ENCODE data around the gene MYF6.

The MYF6 gene

DNA sequence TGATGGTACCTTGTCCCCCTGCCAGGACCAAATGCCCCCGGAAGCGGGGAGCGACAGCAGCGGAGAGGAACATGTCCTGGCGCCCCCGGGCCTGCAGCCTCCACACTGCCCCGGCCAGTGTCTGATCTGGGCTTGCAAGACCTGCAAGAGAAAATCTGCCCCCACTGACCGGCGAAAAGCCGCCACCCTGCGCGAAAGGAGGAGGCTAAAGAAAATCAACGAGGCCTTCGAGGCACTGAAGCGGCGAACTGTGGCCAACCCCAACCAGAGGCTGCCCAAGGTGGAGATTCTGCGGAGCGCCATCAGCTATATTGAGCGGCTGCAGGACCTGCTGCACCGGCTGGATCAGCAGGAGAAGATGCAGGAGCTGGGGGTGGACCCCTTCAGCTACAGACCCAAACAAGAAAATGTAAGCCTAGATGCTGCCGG lies 410 bp downstream of the MYF6 start:
- DNase-seq, result no peak

DNA sequence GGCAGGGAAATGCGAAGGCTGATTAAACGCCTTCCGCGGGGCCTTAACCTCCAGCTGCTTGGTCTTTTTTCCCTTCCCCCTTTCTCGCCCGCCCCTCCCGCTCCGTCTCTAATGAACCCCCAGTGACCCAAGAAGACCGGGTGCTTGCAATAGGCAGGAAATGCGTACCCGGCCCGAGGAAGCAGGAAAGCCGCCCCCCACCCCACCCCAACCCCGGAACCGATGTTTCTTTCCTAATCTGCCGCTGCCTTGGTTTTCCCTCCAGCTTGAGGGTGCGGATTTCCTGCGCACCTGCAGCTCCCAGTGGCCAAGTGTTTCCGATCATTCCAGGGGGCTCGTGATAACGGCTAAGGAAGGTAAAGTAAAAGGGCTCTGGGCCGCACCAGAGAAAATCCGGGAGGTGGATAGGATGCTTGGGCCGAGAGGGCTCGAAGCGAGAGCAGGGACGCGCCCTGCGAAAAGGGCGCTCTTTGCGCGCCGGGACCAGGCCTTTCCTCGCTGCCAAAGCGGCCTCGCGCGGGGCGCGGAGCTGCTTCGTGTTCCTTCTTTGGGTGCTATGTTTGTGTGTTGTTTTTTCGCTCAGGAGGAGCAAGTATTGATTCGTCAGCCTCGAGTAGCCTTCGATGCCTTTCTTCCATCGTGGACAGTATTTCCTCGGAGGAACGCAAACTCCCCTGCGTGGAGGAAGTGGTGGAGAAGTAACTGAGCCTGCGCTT lies 983 bp downstream of the MYF6 start:
- no peak for DNase-seq

DNA sequence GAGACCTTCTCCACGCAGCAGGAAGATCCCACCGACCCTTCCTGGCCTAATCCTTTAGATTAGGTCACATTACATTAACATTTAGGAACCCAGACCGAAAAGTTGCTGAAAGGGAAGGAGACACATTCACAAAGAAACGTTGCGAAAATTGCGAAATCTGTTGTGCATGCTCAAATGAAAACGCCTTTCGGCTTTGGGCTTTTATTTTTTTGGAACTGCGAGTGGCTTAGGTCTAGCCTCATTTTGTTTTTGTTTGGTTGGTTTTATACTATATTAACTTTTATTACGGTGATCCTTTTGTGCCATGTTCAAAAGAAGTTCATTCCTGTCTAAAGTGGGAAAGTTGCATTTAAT lies 1.5 kb downstream of the MYF6 start:
- no peak for DNase-seq

DNA sequence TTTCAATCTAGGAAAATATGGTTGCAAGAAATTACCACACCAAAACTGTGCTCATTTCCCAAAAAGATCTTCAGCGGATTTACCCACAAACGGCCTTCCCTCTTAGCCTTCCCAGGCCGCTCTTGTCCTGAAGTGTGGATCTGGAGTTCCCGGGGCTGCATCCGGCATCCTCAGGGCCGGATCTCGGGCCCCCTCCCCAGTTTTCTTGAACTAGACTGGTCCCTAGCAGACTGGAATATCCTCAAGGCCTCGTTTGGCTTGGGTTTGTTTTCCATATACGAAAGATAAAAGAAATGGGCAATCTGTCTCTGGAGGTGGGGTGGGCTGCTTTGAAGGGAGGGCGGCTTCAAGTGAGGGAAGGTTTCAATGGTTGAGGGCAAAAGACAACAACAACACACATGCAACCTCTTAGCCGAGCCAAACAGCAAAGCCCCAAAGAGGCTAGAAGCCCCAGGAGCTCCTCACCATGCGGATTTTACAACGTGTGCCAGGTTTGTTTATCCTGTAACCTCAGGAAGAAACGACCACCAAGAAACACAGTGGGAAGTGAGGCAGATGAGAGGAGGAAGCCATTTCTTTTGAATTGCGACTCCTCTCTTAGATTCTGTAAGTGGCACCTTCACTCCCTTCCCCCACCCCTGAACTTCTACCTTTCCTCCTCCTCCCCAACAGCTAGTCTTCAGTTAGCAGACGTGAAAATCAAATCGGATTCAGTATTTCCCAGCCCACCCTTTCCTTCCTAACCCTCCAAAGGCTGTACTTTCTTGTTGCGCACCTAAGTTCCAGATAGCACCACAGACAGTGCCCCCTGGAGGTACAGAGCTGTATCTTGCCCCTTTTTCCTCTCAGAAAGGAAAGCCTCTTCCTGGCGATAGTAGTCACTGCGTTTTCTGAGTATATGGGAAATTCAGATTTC lies 2.6 kb downstream of the MYF6 start:
- no peak for DNase-seq

DNA sequence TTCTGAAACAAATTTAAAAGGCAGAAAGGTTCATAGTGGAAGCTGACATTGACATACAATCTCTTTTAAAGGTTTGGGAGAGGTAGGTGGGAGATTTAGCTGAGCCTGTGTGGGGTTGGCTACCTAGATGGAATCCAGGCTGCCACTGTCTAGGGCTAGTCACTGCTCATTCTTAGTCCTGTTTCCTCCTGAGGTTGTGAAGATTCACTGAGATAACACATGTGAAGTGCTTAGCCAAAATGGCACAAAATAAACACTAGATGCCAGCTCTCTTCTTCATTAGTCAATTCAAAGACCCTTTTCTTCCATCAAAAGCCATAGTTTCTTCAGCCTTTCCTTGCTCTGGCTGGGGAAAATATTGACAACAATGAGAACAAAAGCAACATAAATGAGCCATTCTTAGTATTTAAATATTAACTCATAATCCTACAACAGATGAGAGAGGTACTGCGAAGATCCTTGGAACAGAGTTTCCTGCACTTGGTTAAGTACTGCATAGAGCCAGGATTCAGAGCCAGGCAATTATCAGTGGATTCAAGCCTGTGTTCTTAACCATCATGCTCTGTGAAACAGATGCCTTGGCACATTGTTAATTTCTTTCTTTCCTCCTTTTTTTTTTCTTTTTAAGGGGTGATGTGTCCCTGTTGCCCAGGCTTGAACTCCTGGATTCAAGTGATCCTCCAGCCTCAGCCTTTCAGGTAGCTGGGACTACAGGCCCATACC lies 3.5 kb downstream of the MYF6 start:
- DNase-seq, result no peak

DNA sequence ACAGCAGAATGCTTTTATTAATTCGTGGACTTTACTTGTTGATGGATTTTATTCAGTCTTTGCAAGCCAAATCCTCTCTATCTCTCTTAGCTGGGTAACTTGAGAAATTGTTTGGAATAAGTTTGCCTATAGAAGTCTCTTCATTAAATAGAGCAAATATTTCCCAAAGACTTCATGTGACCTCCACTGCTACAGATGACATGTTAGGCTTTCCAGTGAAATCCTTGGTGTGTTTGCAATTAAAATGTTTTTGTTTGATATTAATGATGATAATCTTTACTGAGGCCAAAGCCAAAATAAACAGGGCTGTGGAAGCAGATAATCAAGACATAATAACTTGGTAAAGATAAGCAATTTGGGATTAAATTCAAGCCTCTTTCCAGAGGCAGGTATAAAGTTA lies 4.4 kb downstream of the MYF6 start:
- DNase-seq, result no peak

DNA sequence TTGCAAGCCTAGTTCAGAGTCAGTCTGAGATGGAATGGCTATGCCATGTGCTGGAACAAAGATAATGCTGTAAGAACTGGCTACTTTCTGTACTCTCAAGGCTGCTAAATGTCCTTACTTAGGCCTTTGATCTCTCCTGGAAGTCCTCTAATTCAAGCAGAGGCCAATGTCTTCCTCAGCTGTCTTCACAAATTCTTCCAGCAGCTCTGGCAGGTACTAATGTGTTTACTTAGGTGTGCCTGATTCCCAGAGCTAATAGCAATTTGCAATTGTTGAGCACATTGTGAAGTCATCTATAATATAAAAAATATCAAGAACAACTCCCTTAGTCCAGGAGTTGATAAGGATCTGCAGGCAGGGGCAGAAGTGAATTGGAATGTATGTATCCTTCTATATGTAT lies 5.4 kb downstream of the MYF6 start:
- DNase-seq, result no peak

DNA sequence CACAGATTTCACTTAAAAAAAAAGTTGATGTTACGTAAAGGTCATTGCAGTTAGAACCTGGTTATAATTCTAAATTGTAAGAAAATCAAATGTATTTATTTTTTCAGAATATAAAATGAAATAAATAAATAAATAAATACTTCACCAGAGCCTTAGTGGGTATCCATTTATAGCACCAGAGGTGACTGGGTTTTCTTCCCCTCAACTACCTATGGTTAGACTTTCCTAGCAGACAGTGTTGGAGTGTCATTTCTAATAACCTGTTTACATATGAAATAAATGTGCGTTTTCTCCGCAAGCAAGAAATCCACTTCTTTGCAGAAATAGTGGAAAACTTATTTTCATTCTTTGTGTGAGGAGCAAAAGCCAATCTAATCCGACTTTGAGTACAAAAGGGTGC lies 6.0 kb downstream of the MYF6 start:
- no peak for DNase-seq

DNA sequence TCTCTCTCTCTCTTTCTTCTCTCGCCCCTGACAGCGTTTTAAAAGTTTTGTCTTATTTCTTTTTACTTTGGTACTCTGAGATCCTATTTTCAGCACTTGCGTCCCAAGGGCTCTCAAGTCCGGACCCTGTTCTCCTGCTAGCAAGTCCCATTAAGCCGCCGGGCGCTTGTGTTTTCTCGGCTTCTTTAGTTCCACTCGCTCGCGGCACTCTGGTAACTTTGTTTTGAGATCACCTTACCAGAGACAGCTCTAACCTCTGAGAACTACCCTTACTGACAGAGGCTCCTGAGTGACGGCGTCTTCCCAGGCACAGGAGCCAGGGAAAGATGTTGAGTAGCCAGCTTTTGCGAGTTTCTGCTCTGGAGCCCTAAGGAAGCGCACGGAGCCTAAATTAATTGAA lies 6.6 kb downstream of the MYF6 start:
- no peak for DNase-seq

DNA sequence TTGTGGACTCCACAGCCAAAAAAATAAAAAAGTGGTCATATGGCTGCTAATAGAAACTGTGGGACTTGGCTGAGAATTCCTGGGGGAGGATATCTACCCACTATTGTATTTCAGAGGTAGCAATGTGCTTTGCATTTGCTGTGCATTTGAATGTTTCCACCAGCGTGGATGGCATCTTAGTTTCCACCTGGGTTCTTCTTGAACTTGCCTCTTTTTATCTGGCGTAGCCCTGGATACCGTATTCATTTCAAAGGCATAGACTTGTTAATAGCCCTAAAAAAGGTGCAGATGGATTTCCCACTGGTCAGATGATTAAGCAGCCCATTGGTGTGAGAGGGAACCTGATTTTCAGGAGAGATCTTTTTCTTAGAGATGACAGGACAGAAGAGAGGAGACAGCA lies 7.4 kb downstream of the MYF6 start:
- no peak for DNase-seq

DNA sequence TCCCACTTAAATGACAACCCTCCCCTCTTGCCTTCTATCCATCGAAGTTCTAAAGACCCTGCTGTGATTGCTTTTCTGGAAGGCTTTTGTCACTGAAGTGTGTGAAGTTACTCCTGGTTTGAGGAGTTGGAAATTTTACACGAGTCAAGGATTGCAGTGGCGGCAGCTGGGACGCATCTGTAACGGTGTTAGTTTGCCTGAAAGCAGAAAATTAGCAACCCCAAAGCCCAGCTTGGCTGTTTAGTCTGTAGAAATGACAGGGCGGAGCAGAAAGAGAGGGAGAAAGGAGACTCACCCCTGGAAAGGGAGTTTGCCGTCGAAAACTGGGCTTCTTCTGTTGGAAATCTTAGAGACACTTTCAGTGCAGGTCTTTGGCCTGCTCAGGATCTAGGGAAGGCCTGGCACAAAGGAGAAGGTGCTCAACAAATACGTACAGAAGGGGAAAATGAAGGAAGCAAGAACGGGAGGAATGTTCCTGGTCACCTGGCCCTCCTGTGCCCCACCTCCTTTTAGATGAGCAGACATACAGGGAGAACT lies 8.3 kb downstream of the MYF6 start:
- DNase-seq, result no peak

DNA sequence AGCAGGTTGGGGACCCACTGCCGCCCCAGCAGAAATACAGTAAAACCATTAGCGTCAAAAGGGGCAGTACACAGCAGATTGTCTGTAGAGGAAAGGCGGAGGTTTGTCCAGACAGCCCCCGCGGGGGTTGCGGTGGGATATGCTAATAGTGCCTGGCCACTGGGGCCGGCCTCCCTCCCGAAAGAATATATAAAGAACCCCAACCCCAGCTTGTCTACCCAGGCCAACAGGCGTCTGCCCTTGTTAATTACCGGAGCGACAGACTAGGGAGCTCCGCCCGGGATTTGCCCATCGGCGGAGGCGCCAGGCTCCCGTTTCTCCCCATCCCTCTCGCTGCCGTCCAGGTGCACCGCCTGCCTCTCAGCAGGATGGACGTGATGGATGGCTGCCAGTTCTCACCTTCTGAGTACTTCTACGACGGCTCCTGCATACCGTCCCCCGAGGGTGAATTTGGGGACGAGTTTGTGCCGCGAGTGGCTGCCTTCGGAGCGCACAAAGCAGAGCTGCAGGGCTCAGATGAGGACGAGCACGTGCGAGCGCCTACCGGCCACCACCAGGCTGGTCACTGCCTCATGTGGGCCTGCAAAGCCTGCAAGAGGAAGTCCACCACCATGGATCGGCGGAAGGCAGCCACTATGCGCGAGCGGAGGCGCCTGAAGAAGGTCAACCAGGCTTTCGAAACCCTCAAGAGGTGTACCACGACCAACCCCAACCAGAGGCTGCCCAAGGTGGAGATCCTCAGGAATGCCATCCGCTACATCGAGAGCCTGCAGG lies 9.4 kb downstream of the MYF6 start, which contains the start of gene MYF5:
TSS of gene MYF5 (plus strand) at position 217 of the 774 bp plus-strand sequence. CDS start at position 369, 152 bp downstream.
- no peak for DNase-seq

DNA sequence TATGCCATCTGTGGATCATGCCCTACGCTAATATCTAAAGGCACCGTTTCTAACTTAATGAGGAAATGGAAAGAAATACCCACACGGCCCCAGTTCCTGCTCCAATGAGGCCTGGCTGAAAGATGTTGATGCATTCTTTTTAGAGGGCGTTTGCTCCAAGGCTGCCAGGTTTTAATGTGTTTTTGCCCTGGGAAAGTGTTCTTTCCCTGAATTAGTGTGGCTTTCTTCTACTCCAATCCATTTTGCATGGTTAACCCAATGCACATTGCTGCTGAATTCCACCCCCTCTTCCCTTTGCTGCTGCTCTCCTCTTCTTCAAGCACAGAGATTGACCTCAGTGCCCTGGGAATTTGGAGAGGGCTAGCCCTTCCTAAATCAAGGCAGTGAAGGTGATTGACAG lies 10.4 kb downstream of the MYF6 start:
- DNase-seq, result no peak

DNA sequence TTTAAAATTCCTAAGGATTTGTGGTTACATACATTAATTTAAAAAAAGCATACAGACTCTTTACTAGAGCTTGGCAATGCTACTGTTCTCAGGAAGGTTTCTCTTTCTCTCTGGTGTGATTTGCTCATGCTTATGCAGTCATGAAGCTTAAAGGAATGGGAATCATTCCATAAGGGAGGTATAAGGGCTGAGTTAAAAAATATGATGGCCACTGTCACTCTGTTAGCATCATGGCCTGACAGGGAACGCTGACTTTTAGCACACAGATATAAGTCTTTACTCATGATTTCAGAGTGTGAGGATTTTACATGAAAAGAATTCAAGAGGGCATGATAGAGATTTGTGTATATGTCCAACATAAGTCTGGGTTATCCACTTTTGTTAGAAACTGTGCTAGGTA lies 13.1 kb downstream of the MYF6 start:
- no peak for DNase-seq

DNA sequence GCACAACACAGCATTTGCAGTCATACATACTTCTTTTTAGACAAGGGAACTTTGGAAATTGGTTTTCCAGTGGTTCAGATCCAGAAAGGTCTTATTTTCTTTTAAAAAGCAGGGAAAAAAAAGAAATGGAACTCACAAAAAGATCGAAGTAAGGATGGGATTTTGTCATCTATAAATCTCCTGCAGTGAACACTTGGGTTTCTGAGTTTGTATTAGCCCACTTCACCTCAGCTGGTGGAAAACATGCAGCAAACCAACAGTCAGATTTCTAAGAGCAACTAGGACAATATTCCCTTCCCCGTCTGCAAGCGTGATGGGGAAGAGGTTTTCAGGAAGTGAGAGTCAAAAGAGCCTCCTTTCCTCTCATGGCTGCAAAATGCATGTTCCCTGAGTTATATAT lies 13.9 kb downstream of the MYF6 start:
- DNase-seq, result no peak

DNA sequence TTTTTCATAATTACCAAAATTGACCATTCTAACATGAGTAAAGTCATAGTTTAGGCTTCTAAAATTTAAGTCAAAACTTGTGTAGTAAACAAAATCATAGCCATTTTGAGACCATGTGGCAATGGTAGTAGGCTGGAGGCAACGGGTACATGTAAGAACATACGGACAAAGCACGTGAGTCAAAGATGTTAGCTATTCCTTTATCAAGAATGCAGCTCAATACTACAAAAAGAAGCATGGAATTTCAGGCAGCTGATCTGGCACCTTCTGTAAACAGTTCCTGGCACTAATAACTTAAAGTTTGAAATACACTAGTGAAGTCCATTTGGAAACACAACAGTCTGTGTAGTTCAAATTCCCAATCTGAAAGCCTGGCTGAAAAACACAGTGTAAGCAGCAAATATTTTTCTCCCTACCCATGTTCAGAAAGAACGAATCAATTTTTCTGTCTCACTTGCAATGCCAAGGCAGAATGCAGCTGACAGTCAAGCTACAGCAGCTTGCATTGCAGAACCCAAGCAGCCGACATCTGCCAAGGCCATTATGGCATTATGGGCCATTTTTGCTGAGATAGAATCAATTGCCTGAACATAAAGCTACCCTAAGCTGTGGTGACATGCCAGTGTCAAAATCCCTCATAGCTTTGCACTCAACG lies 38.5 kb downstream of the MYF6 start:
- peak; percentile 34 for DNase-seq

DNA sequence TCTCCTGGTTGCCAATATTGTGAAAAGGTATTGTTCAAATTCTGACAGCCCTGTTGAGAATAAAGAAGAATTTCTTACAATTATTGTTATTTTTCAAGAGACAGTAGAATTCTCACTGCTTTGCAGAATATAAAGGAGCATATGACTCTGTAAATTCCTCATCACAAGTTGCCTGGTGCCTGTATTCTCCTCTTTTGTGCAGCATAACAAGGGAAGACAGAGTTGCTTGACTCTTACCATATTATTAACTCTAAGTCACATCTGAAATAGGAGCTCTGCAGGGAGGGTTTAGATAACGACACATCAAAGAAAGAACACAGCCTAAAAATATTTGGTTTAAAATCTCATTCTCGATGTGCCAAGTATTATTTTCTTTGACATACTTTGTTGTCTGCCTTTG lies 40.4 kb downstream of the MYF6 start:
- no peak for DNase-seq

DNA sequence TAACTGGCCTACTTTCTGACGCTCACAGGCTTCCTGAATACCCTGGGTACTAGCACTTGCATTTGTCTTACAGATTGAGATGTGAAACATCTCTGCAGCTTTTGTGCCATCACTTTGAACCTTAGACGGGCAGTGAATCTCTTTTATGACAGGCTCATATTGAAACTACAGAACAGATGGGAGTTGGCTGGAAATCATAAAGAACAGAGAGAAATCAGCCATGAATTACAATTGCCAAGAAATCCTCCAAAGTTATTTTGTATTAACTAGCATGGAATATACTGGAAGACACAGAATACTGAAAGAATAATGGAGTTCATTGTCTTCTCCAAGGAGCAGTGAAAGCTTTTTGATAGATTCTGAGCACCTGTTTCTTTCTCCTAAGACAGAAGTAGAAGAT lies 42.0 kb downstream of the MYF6 start:
- no peak for DNase-seq

DNA sequence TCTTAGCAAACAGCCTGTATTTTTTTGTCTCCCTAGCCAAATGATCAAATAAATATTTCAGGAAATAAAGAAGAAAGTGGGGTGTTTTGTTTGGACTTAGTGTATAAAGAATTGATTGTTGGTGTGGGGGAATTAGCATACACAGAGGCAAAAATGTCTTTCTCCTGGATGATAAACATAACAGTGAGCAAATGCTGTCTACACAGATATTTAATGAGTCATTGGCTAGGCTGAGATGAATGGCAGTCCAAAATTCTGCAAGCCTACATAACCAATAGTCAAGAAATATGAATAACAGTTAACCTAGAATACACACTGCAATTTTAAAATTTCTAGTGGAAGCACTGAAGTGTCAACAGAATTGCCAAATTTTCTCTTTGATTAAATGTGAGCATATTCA lies 45.0 kb downstream of the MYF6 start:
- no peak for DNase-seq

DNA sequence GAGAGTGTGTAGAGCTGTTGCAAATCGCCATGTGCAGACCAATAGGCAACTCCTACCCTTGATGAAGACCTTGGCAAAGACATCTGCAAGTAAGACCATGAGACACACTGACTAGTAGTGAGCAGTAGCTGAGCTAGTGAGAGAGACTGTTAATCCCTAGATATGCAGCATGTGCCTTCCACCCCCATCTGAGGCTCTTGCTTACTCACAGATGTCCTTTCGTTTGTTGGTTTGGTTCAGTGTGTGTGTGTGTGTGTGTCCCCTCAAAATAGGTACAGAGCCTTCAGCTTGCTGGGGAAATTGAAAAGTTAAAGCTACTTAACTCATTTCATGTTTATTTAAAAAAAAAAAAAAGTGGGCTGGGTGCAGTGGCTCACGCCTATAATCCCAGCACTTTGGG lies 46.8 kb downstream of the MYF6 start:
- DNase-seq, result no peak

DNA sequence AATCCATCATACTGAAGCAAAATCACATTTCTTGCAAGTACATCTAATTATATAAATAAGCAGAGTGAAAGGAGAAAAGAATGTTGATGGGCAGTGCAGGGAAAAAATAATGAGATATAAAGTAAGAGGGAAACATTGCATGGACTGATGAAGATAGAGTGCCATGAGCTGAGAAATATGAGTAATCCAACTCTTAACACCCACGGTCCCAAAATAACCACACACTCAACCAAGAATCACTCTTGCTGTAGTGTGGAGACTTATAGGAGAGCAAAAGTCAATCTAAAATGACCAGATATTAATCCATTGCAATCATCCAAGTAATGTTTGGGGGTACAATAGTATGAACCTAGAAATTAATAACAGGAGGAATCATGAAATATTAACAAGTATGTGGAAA lies 49.4 kb downstream of the MYF6 start:
- DNase-seq, result no peak

Measured in NCI-H2171 treated with DMSO at 0.1 percent for 48 hours (cell line).